GM21381 (cell line): ENCODE results near the gene TULP4.
"Not testable (repeated sequence)": the region's sequence is repeated elsewhere in the genome, so short reads cannot be mapped to it uniquely, and the experiment has no call there.

Experiments
- ATAC-seq: cut with Tn5 transposase; IDR thresholded peaks from one replicate; pipeline ENCODE4 v1.9.1; 2021; ENCODE audit warnings: mild to moderate bottlenecking, moderate library complexity; ENCODE audit not compliant: unreplicated experiment

TULP4 gene

GRCh38 chr6:158387036-158387435, 74.8 kb downstream of the TULP4 start:
- no peak for ATAC-seq

- ATAC-seq: no peak
Observed at GRCh38 chr6:158387578-158387977, 75.3 kb downstream of the TULP4 start.

GRCh38 chr6:158388727-158389126, 76.5 kb downstream of the TULP4 start:
- no peak for ATAC-seq

DNA sequence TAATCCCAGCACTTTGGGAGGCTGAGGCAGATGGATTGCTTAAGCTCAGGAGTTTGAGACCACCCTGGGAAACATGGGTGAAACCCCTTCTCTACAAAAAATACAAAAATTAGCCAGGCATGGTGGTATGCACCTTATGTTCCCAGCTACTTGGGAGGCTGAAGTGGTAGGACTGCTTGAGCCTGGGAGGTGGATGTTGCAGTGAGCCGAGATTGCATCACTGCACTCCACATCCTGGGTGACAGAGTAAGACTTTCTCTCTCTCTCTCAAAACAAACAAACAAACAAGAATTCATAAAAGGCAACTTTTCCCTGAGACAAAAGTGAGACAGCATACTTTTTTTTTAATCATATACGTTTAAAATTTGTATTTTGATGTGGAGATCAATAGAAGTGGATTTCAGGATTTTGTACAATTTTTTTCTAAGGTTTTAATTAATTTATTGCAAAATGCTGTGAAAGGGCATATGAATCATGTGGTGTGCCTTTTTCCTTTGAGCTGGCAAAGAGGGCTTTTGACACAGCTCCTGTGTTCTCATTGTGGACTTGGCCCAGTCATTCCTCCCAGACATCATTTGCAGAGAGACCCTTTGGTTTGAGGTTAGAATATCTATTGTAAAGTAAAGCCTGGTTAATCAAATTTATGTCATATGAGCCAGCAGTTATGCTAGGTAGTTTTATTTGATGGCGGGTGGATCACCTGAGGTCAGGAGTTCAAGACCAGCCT, 77.1 kb downstream of the TULP4 start:
- no peak for ATAC-seq

DNA sequence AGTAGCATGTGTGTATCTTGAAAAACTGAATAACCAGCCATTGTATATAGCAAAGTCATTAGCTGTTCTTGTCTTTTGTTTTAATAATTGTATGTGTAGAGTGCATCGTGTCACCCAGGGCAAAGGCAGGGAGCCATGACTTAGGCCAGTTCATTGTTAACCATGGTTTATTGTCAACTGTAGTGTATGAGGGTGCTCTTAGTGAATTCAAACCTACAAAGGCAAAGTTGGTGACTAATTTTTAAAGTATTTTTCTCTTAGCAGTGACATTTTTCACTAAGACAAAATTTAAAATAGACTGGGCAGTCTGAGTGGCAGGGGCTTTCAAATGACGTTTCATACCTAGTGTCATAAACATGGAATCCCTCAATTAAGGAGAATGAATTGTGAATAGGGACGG, 79.0 kb downstream of the TULP4 start:
- no peak for ATAC-seq

- not testable (repeated sequence) for ATAC-seq
Observed at GRCh38 chr6:158391977-158392376, 79.7 kb downstream of the TULP4 start.

GRCh38 chr6:158396136-158396535, 83.9 kb downstream of the TULP4 start:
- ATAC-seq: no peak

DNA sequence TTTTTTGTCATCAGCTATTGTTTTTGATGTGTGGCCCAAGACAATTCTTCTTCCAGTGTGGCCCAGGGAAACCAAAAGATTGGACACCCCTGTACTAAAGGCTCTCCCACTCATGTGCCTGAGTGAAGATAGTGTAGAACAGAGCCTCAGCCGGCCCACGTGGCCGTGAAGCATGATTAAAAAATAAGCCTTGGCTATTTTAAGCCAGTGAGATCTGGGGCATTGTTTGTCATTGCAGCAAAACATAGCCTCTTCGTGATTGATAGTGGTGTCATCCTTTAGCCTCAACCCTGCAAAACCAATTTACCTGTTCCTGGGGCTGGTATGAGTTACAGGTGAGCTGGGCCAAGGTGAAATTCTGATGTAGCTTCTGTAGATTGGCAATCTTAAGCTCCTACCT, 85.3 kb downstream of the TULP4 start:
- no peak for ATAC-seq

DNA sequence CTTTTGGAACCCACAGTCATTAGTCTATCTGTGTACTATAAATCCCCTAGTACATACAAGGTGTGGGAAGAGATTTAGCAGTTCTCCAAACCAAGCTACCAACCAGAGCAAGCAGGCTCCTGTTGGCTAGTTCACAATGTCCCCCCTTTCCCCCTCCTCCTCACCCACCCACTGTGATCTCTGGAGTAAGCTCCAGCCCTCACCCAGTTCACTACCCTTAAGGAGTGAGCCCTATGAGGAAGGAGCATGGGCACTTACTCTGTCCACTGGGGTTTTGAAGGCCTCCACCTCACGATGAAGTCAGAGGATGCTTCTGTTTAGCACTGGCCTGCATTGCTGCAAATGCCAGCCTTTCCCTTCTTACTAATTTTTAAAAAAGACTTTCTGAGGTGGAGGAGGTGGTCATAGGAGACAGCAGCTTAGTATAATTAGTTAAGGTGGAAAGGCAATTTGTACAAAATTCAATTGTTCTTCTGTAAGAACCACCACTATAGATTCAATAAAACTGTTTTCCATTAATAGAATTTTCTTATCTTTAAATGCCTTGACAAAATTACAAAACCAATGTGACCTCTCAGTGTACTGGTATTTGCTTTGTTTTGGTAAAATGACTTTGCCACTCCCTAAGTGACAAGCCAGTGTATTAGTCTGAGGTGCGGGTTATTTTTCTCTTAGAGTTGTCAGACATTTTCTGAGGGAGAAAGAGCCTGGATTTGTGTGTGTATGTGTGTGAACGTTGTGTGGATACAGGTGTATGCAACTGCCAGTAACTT, 86.2 kb downstream of the TULP4 start:
- no peak for ATAC-seq

GRCh38 chr6:158399040-158399700, 86.9 kb downstream of the TULP4 start:
- ATAC-seq: no peak

DNA sequence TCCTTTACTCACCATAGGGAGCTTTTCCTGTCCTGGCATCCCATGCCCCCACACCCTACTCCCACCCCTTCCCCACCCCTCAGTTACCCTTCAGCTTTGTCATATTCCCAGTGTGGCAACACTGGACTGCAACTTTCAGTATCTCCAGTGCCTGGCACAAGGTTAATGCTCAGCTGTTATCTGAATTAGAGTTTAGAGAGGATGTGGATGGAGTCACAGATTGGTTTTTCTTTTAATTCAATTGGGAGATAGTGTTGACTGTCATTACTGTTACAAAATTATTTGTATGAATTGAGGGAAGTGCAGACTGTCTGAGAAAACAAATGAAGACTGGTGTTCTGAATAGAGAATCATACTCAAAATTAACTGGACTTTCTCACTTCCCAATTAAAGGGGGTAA, 89.9 kb downstream of the TULP4 start:
- ATAC-seq: no peak

DNA sequence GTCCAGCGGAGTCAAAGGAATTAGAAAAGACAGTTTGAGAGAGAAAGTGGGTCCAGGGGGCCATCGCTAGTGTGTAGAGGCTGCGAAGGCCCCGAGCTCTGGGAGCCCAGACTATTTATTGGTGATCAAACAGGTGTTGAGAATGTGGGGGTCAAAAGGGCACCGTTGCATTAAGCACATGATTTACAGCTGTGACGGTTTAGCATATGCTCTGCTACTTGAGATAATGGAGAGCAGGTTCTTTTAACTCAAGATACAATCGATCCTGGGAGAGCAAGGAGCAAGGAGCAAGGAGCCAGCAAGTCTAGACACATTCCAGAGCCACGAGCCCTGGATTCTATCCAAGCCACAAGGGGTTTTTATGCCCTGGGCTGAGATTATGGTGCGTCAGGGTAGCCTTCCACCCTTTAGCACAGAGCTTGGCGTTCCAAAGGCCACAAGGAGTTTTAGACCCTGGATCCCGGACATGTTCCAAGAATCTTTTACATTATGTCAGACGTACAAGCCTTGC, 93.1 kb downstream of the TULP4 start:
- ATAC-seq: not testable (repeated sequence)

- no peak for ATAC-seq
Observed at GRCh38 chr6:158405933-158406332, 93.7 kb downstream of the TULP4 start.

DNA sequence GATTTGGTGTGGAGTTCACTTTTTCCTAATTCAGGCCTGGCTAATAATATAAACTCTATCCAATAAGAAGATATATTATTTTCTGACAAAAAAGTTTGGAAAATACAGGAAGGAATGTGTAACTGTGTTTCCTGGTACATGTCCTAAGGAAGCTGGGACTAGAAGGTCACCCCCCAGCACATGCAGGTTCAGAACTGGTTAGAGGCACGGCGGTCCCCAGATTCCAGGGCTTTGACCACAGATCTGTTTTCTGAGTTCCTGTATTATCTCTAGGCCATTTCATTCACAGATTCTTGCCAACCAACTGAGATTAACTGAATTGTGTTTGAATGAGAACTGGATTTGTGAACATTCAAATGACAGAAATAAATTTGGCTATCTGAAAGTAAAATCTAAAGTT, 94.5 kb downstream of the TULP4 start:
- no peak for ATAC-seq

- ATAC-seq: no peak
Observed at GRCh38 chr6:158408013-158408412, 95.7 kb downstream of the TULP4 start.

DNA sequence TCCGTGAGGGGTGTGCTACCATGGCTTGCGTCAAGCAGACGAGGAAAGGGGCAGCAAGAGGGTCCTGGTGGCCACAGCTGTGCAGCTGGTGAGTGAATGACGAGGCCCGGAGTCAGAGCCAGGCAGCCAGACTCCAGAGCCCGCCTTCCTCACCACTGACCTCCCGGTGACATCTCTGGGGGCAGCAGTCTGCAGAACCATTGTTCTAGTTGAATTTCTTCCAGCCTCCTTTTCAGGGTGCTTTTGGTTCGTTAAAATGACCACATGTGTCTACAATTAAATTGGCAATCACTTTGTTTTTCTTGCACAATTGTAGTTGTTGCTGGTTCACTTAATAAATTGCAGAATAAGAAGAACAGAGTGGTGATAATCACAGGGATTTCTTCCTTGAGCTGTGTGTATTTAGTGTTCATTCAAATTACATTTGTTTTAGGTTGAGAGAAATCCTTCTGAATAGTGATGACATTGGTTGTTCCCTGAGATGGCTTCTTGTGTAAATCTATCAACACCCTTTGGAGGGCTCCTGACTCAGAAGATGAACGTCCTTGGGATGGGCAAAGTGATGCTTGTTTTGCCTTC, 96.4 kb downstream of the TULP4 start:
- no peak for ATAC-seq

DNA sequence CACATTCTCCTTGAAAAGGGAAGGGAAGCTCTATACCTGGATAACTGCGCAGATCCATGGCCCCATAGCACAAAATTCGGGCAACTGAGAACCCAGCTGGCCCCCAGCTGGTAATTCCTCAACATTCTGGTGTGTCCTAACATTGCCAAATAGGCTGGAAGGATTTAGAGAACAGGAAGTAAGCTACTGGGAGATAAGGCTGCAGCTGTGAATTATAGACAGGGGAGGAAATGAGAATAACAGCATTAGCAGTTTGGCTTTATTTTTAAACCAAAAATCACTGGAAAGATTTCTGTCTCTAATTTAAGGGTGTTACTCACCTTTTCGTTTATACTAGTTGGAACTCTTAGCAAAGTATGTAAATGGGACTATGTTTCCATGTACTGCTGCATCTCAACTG, 97.2 kb downstream of the TULP4 start:
- no peak for ATAC-seq

- ATAC-seq: no peak
Observed at GRCh38 chr6:158410784-158411183, 98.5 kb downstream of the TULP4 start.

DNA sequence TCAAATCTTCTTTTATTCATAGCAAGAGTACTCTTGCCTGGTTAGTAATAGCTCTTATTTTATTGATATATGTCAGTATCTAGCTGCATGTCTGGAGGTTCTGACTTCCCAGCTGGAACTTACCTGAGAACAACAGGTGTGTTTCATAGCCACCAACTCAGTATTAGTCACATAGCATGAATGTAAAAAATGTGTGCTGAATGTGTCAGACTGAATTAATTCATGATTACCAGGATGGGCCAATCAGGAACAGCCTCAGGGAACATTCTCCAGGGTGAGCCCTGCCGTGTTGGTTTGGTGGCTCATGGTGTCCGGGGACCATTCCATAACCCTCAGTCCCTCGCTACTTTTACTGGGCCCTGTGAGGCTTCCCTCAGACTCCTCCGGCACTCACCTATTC, 99.7 kb downstream of the TULP4 start:
- ATAC-seq: no peak

GRCh38 chr6:158413028-158413427, 100.8 kb downstream of the TULP4 start:
- no peak for ATAC-seq

DNA sequence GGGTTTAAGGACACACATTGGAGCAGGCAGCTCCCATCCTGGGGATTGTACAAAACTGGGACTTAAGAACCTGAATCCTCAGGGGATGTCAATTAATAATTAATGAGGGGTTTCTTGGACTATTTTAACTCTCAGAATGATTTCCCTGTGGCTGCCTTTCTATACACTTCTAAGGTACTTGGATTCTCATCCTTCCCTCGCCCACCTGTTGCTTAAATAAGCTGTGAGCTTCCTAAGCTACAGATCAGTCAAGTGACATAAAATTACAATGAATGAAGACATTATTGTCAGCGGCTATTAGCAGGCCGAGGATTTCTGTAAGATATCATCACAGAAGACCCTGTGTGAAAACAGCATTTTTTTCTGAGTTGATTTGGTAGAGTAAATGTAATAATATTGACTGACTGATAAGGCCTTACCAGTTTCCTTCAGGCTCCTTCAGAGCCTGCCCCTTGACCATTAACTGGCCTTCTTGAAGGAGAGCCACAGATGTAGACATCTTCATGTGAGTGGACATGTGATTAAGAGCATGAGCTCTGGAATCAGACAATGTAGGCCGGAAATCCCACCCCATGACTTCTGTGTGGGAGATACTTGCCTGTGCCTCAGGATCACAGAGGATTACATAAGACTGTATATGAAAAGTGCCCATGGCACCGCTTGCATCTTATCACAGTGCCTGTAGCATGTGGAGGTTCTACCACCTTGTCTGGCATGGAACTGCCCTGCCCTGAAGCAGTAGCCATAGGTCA, 101.7 kb downstream of the TULP4 start:
- no peak for ATAC-seq
